Right kidney (tissue), 1 donor: ENCODE data around the gene VASH1.

ENCODE experiments used
- DNase-seq: peaks from one replicate; pipeline ENCODE4 v3.0.0-alpha.2; 2016

VASH1 gene

GRCh38 chr14:76829650-76830421 lies 68.6 kb downstream of the VASH1 start:
- DNase-seq, result no peak

GRCh38 chr14:76830556-76830955 lies 69.3 kb downstream of the VASH1 start:
- DNase-seq, result no peak

GRCh38 chr14:76832503-76832988 lies 71.3 kb downstream of the VASH1 start:
- no peak for DNase-seq
